COLO829 (cell line): ENCODE results near the gene TAS2R41.

Experiments
- DNase-seq: peaks from one replicate; pipeline ENCODE4 v3.0.0; 2012; ENCODE audit warnings: low spot score

TAS2R41 gene, protein sequence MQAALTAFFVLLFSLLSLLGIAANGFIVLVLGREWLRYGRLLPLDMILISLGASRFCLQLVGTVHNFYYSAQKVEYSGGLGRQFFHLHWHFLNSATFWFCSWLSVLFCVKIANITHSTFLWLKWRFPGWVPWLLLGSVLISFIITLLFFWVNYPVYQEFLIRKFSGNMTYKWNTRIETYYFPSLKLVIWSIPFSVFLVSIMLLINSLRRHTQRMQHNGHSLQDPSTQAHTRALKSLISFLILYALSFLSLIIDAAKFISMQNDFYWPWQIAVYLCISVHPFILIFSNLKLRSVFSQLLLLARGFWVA

GRCh38 chr7:143477501-143478150 lies at the start of gene TAS2R41:
Gene TAS2R41 (plus strand): TSS chr7:143477873. CDS start chr7:143477873, 0 bp downstream.
- no peak for DNase-seq

- no peak for DNase-seq
Observed at GRCh38 chr7:143429770-143430698, 47.6 kb upstream of the TAS2R41 start.

GRCh38 chr7:143431109-143431508 lies 46.6 kb upstream of the TAS2R41 start:
- DNase-seq: no peak

GRCh38 chr7:143433759-143434158 lies 43.9 kb upstream of the TAS2R41 start:
- no peak for DNase-seq

- DNase-seq: no peak
Observed at GRCh38 chr7:143434660-143435059, 43.0 kb upstream of the TAS2R41 start.

GRCh38 chr7:143435266-143435665 lies 42.4 kb upstream of the TAS2R41 start:
- no peak for DNase-seq

GRCh38 chr7:143436325-143436946 lies 41.2 kb upstream of the TAS2R41 start:
- DNase-seq: no peak

DNA sequence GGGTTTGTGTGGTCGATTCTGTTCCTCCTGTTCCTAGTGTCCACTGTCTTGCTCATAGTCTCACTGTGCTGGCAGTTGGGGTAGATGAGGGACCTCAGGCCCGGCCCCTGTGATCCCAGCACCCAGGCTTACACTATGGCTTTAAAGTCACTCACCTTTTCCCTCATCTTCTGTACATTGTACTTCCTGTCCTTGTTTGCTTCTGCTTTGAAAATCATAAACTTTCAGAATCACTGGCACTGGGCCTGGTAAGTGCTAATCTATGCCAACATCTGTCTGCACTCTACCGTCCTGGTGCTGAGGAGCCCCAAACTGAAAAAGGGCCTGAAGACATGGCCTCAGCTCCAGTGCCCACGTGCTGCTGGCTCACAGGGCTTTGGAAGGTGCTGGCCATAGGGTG lies 40.1 kb upstream of the TAS2R41 start:
- no peak for DNase-seq

DNA sequence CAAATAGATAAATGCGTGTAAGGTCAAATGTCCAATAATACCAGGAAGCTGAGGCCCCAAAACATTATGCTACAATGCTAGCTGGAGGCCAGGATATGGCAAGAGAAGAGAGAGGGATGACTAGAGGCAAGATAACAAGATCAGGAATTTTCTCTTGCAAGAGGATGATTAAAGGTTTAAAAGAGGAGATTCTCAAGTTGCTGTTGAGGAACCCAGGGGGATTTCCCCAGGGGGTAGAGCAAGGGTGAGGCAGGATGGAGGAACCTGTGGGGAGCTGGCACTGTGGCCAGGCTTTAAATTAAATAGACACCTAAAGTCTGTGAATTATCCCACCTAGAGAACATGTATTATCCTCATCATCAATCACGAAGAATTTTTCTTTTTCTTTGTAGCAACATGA lies 37.8 kb upstream of the TAS2R41 start:
- DNase-seq: no peak

DNA sequence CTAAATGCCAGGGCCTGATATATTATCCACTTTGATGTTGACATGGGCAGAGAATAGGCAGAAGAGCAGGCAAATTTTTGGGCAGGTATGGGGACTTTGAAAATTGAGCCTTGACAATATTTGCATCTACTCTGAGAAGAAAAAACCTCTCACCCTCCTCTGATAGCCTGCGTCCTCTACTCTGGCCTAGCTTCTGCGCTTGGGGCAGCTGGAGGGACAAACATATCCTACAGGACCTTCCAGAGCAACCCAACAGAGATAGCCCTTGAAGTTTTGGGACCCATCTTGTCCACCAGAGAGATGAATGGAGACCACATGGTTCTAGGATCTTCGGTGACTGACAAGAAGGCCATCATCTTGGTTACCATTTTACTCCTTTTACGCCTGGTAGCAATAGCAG lies 34.5 kb upstream of the TAS2R41 start, which contains the start of gene TAS2R60:
Gene TAS2R60, plus strand, starts transcription at position 301 of the 400 bp plus-strand sequence. Its CDS starts 0 bp downstream, at position 301.
- DNase-seq: no peak

DNA sequence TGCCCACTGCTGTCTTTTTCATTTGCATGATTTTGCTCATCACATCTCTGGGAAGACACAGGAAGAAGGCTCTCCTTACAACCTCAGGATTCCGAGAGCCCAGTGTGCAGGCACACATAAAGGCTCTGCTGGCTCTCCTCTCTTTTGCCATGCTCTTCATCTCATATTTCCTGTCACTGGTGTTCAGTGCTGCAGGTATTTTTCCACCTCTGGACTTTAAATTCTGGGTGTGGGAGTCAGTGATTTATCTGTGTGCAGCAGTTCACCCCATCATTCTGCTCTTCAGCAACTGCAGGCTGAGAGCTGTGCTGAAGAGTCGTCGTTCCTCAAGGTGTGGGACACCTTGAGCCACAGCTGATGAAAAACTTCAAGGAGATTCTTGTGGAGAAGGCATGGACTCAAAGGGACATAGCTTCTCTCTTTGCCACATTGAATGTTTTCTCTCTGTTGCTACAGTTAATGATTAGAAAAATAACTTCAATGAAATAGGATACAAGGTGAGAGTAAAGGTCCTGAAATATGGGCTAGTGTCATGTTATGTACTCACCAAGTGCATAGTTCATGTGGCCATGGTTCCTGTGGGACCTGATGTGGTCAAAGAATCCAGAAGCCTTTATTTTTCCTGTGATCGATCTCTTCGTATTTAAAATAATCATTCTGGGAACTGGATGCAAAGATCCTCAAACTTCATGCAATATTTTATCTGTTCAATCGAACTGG lies 33.5 kb upstream of the TAS2R41 start:
- DNase-seq: no peak

GRCh38 chr7:143444785-143445184 lies 32.9 kb upstream of the TAS2R41 start:
- no peak for DNase-seq

DNA sequence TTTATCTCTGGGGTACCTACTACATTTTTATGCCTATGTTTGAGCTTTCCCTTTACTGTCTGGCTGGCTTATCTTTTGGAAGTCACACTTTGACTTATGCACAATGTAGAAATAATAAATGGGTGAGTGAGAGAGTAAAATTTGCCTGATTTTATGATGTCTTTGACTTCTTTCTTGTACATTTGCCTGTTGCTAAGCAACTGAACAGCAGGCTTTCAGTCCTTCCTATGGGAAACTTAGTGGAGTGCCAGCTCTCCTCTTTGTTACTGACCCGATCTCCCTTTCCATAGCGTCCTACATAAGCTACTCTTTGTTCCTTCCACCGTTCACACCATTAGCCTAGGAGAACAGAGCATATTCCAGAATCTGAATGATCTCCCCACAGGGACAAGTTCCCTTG lies 30.2 kb upstream of the TAS2R41 start:
- no peak for DNase-seq

DNA sequence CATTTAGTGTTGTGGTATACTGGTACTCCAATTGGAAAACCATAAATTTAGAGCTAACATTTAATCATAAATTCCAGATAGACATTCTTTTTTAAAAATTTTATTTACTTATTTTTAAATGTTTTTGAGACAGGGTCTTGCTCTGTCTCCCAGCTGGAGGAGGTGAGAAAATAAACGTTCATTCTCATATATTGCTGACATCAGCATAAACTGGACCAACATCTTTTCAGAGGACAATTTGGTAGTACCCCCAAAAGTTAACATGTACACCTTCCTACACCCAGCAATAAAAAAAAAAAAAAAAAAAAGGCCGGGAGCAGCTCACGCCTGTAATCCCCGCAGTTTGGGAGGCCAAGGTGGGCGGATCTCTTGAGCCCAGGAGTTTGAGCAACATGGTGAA lies 29.2 kb upstream of the TAS2R41 start:
- no peak for DNase-seq

GRCh38 chr7:143449793-143450192 lies 27.9 kb upstream of the TAS2R41 start:
- no peak for DNase-seq

GRCh38 chr7:143451122-143451521 lies 26.6 kb upstream of the TAS2R41 start:
- no peak for DNase-seq

DNA sequence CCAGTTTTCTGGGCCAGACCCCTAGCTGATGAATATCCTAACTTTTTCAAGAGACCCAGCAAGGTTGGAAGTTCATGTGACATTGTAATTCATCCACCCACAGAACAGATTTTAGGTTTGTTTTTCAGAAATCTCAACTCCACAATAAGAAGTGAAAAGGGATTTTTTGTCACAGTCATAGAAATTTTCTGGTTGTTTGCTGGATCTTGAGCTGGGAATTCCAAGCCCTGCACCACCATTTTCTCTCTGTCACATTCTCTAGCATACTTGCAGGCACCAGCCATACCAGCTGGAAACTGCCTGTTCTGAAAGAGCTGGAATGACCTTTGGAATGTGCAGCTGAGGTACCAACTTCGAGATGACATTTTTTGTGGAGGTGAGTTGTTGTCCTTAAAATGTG lies 25.9 kb upstream of the TAS2R41 start:
- DNase-seq: no peak

DNA sequence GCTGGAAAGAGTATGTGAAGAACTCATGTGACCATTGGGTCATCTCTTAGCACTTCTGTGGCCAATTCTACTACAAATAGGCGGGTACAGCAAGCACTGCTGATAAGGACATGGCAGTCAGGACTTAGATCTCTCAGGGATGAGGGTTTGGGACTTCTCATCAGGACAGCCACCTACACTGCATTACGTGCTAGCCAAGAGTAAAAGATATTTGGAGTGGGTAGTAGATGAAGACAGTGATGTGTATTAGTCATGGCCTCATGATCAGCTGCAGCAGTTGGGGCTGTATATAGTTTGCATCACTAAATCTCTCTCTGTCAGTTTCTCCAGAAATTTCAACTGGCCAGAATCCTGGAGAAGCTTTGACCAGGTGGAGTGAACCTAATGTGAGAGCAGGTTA lies 25.2 kb upstream of the TAS2R41 start:
- DNase-seq: peak; percentile 35

GRCh38 chr7:143454091-143454680 lies 23.5 kb upstream of the TAS2R41 start:
- no peak for DNase-seq

- DNase-seq: no peak
Observed at GRCh38 chr7:143455491-143455890, 22.2 kb upstream of the TAS2R41 start.

DNA sequence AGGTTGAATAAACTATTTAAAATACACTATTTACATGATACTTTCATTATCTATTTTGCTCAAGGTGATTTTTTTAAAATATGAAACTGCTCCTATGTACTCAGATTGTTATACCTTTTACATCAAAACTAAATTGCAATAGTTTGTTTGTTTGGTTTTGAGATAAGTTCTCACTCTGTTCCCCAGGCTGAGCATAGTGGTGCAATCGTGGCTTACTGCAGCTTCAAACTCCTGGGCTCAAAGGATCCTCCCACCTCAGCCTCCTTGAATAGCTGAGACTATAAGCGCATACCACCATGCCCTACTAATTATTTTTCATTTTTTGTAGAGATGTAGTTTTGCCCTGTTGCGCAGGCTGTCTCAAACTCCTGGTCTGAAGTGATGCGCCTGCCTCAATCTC lies 21.7 kb upstream of the TAS2R41 start:
- DNase-seq: no peak
